Stimulated activated CD4-positive, alpha-beta T cell treated with anti-CD3 and anti-CD28 coated beads, TNF-alpha, amount 100 ng/mL, for 4 hours (primary cell): ENCODE measurements around the gene GMEB2.
"Not testable (repeated sequence)": the region's sequence is repeated elsewhere in the genome, so short reads cannot be mapped to it uniquely, and the experiment has no call there.

ENCODE experiments used
- DNase-seq, 3 experiments: peaks; one replicate each; pipeline ENCODE4 v3.0.0-alpha.2; 2020; ENCODE audit warnings: low read depth in 3 of 3

GMEB2 gene

GRCh38 chr20:63626424-63627128 lies at the start of gene GMEB2:
TSS of gene GMEB2 (minus strand) at chr20:63627101. CDS start at chr20:63619397, 7,704 bp downstream.
- peak; percentile 55 to 64 (median 60) for DNase-seq

GRCh38 chr20:63675681-63676368 lies 48.9 kb upstream of the GMEB2 start:
- DNase-seq, result no peak

GRCh38 chr20:63673951-63674350 lies 47.0 kb upstream of the GMEB2 start:
- no peak for DNase-seq

- DNase-seq, result no peak
Measured at GRCh38 chr20:63672666-63673065, 45.8 kb upstream of the GMEB2 start.

- DNase-seq, result not testable (repeated sequence)
Measured at GRCh38 chr20:63671695-63672094, 44.8 kb upstream of the GMEB2 start.

GRCh38 chr20:63668351-63668750 lies 41.5 kb upstream of the GMEB2 start:
- DNase-seq, result no peak

- no peak for DNase-seq
Measured at GRCh38 chr20:63667858-63668257, 41.0 kb upstream of the GMEB2 start.

GRCh38 chr20:63665708-63666107 lies 38.8 kb upstream of the GMEB2 start:
- DNase-seq, result no peak

- no peak for DNase-seq
Measured at GRCh38 chr20:63664861-63665594, 38.1 kb upstream of the GMEB2 start.

- no peak for DNase-seq
Measured at GRCh38 chr20:63664143-63664851, 37.4 kb upstream of the GMEB2 start.

- DNase-seq, result no peak
Measured at GRCh38 chr20:63663332-63664066, 36.6 kb upstream of the GMEB2 start.

GRCh38 chr20:63662813-63663189 lies 35.9 kb upstream of the GMEB2 start:
- no peak for DNase-seq

- no peak for DNase-seq
Measured at GRCh38 chr20:63661959-63662812, 35.3 kb upstream of the GMEB2 start.

- no peak for DNase-seq
Measured at GRCh38 chr20:63661108-63661507, 34.2 kb upstream of the GMEB2 start.

GRCh38 chr20:63660622-63661021 lies 33.7 kb upstream of the GMEB2 start:
- no peak for DNase-seq

GRCh38 chr20:63660174-63660573 lies 33.3 kb upstream of the GMEB2 start:
- not testable (repeated sequence) for DNase-seq

GRCh38 chr20:63659370-63659769 lies 32.5 kb upstream of the GMEB2 start:
- no peak for DNase-seq

GRCh38 chr20:63658749-63659187 lies 31.9 kb upstream of the GMEB2 start:
- no peak for DNase-seq

- DNase-seq, result peak; percentile 78 to 84 (median 79)
Measured at GRCh38 chr20:63657937-63658748, 31.2 kb upstream of the GMEB2 start, which contains the start of gene RTEL1. TSS of gene RTEL1 (plus strand) at chr20:63658312. CDS start at chr20:63659403, 1,091 bp downstream.
